NCI-H2029 treated with DMSO at 0.1 percent for 48 hours (cell line): ENCODE measurements around the gene GHITM.
"Not testable (repeated sequence)": the region's sequence is repeated elsewhere in the genome, so short reads cannot be mapped to it uniquely, and the experiment has no call there.

Experiments used
- DNase-seq: peaks from one replicate; lab custom pipeline; 2025; lab: John Stamatoyannopoulos, UW

Gene GHITM

DNA sequence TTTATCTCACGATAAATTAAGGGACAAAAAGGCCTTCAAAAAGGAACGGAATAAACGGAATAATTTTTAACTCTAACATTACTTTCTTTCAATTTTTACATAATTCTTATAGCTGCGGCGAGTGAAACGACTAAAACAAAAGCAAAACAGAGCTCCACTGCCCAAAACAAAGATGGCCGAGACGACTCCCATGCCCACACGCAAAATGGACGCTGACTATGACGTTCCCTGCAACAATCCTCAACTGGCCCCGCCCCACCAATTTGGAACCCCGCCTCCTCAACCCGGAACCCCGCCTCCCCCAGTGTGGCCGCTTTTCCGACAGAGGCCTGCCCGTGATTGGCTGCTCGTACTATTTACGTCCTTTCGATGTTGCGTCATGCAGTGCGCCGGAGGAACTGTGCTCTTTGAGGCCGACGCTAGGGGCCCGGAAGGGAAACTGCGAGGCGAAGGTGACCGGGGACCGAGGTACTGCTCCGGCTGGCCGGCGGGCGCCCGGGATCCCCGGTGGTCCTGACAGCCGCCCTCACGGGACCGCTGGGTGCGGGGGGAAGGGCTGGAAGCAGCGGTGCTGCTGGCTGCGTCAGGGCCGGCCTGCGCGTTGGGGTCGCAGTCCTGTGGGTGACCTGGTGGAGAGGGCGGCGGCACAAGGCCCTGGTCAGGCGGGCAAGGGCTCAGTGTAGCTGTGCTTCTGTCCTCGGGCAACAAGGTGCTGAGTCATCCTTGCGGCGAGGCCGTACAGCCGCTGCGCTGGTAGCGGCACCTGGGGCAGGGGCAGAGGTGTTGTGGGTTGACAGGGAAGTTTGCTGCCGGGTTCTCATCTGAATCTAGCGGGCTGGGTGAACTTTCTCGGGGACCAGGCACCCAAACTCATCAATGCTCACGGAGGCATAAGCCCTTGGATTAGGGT is at the start of gene GHITM:
GHITM (plus strand) TSS at position 384 of the 910 bp plus-strand sequence. CDS start 1,992 bp downstream, outside the sequence.
- DNase-seq = peak; percentile 66

GRCh38 chr10:84095811-84096497 is 43.4 kb upstream of the GHITM start:
- DNase-seq = no peak

DNA sequence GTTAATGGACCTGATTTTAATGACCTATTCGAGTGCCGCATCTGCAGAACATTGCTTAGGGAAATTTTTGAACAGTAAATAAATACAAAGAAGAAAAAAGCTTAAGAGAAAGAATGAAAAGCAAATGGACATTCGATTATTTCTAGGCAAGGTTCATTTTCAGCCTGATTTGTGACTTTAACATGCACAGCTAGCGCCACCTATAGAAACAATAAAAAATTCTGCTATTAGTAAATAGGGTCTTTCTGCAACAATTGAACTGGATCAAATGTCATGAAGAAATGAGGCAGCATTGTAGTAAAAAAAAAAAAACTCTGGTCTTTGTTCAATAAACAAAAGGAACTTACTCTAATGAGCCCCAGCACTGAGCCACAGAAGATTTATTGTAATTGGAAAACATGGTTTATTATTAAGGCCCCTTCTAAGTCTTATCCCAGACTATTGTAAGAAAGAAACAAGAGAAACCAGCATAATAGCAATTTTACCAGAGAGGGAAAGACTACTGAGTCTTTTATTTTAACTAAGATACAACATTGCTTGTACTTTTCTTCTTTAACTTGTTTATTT is 41.4 kb upstream of the GHITM start:
- peak; percentile 9 for DNase-seq

- DNase-seq = no peak
Observed at GRCh38 chr10:84098667-84099066, 40.6 kb upstream of the GHITM start.

DNA sequence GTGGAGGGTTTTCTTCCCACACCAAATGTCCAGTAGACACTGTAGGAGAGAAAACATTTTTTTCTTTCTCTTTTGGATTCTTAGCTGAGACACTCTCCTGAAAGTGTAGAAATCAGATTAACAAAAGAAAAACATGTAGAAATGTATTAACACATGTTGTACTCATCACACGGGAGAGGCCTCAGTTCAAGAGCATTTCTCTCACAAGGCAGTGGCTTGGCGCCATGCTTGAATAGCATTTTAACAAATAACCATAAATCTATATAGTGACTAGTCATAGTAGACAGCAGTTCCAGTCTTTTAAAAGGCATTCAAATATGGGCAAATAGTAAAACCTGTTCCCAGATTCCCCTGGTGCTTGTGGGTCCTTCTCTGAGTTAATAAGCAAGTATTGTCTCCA is 38.3 kb upstream of the GHITM start:
- DNase-seq = no peak

DNA sequence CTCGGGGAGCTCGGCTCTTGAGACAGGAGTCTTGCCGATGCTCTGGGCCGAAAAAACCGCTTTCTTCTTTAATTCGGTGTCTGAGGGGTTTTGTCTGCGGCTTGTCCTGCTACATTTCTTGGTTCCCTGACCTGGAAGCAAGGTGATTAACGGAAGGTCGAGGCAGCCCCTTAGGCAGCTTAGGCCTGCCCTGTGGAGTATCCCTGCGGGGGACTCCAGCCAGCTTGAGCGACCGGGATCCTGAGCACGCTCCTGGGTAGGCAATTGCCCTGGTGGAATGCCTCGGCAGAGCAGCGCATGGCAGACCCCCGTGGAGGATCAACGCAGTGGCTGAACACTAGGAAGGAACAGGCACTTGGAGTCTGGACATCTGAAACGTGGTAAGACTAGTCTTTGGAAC is 30.5 kb upstream of the GHITM start:
- no peak for DNase-seq

GRCh38 chr10:84109772-84110171 is 29.5 kb upstream of the GHITM start:
- not testable (repeated sequence) for DNase-seq

DNA sequence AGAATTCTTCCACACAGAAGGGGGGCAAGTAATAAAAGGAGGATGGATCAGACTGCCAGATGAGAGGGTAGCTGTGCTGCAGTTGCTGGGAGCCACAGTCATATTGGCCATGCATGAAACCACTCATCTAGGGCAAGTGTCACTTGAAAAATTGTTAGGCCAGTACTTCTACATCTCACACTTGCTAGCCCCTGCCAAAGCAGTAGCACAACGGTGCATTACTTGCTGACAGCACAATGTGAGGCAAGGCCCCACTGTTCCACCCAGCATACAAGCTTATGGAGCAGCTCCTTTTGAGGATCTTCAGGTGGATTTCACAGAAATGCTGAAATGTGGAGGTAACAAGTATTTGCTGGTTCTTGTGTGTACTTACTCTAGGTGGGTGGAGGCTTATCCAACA is 25.8 kb upstream of the GHITM start:
- not testable (repeated sequence) for DNase-seq

GRCh38 chr10:84114088-84114667 is 25.1 kb upstream of the GHITM start:
- no peak for DNase-seq

DNA sequence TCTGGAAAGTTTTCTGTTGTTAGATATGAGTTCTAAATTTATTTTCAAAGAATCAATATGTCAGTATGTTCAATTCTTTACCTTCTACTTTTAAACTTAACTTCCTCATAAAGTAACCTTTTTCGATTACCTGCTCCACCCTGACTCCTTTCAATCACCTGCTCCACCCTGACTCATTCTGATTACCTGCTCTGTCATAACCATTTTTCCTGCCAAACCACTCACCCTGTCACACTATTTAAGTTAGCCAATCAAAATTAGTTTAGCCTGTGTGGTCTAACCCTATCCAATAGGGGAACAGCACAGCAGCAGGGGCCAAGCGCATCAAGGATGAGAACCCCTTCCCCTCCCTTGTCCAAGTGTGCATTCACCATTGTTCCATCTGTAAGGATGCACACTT is 22.1 kb upstream of the GHITM start:
- DNase-seq = not testable (repeated sequence)

DNA sequence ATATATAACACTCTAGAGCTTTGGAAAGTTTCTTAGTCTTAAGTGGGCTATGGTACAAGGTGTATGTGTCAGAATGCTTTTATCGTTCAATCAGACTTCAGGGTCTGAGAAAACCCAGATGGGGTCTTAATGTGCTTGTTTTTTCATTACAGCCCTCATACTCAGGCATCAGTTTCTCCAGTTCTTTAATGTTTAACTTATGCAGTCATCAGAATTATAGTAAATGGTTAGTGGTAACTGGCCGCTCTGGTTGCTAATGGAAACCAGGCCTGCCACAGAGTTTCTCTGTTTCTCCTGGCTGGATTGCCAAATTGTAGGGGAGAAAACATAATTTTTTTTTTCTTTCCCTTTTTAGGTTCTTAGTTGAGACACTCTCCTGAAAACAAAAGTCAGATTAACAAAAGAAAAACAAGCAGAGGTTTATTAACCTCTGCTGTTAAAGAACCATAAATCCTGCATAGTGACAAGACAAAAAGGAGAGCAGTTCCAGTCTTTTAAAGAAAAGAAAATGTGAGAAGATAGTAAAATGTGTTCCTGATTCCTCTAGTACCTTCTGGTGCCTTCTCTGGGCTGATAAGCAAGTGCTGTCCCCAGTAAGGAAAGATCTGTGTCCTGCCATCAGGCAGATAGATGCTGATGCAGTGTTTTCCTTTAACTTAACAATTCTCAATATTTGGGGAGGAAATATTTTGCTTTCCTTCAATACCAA is 21.5 kb upstream of the GHITM start:
- no peak for DNase-seq

- no peak for DNase-seq
Observed at GRCh38 chr10:84118395-84119006, 20.8 kb upstream of the GHITM start.

DNA sequence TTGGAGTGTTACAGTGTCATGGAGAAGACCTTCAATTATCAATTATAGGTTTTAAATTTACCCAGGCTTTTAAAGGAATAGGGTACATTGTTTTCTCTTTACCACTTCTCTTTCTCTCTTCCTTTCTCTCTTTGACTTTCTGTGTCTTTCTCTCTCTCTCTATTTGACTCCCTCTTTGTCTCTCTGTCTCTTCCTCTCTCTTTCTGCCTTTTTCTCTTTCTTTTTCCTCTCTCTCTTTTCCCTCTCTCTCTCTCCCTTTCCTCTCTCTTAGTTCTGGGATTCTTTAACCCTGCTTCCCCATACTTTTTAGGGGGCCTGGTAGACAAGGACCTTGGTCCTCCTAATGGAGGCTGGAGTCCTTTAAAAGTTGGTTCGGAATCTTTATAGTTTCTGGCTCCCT is 15.9 kb upstream of the GHITM start:
- DNase-seq = no peak

GRCh38 chr10:84125910-84126784 is 13.2 kb upstream of the GHITM start:
- not testable (repeated sequence) for DNase-seq

DNA sequence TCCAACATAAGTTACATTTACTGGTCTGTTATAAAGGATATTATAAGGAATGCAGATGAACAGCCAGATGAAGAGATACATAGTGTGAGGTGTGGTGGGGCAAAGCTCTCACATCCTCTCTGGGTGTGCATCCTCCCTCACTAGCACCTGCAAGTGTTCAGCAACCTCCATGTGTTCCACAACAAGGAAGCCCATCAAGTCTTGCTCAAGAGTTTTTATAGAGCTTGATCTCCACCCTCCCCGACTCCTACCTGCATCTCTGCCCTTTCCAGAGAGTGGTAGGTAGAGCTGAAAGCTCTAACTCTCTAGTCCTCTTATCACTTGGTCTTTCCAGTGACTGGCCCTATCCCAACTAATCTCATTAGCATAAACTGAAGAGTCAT is 12.5 kb upstream of the GHITM start:
- DNase-seq = no peak

GRCh38 chr10:84135836-84136235 is 3.5 kb upstream of the GHITM start:
- no peak for DNase-seq

- no peak for DNase-seq
Observed at GRCh38 chr10:84137811-84138210, 1.5 kb upstream of the GHITM start.

DNA sequence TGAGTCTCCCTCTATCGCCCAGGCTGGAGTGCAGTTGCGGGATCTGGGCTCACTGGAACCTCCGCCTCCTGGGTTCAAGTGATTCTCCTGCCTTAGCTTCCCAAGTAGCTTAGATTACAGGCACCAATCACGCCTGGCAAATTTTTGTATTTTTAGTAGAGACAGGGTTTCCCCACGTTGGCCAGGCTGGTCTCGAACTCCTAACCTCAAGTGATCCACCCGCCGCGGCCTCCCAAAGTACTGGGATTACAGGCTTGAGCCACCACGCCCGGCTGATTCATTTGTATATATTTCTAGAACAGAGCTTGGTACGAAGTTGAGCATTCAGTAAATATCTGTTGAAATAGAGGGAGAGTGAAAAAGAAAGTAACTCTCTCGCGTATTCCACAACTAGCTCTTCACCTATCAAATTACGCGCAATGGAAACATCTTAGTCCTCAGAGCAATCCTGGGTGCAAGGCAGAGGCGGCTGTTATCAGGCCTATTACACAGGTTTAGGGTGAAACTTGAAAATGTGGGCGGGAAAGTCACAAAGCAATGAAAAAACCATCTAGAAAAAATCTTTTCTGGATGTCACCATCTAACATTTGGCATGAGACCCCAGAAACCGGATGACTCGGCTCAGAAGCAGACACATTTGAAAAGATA is 707 bp upstream of the GHITM start:
- DNase-seq = peak; percentile 27

- DNase-seq = no peak
Observed at GRCh38 chr10:84140036-84140379, 699 bp downstream of the GHITM start.

- no peak for DNase-seq
Observed at GRCh38 chr10:84147347-84147746, 8.0 kb downstream of the GHITM start.
